Kidney (tissue), 14 donors: ENCODE data around the gene RHOT1. TPM values are rescaled to one million over a fixed set of nuclear protein-coding genes. Genes with fewer than 3 reads are reported as not detected.
"Not testable (repeated sequence)": the region's sequence is repeated elsewhere in the genome, so short reads cannot be mapped to it uniquely, and the experiment has no call there.

Source experiments
- DNase-seq, 5 donors: peaks; one replicate each; pipeline ENCODE4 v3.0.0-alpha.2; 2013 to 2020
- FAIRE-seq: peaks from 2 replicates; lab custom pipeline; 2012; peaks lifted over from hg19 to GRCh38; lab: Jason Lieb, UNC
- H3K27ac ChIP-seq, 2 donors: one replicate each; pipeline ENCODE4 v1.7.0; 2013; ENCODE audit warnings: low read depth in 2 of 2, low read length in 2 of 2, inconsistent platforms in 1 of 2
- H3K27me3 ChIP-seq: one replicate; pipeline ENCODE4 v1.7.1; 2013; ENCODE audit warnings: low read length, inconsistent platforms; ENCODE audit not compliant: control insufficient read depth, insufficient read depth
- H3K36me3 ChIP-seq, 3 donors: one replicate each; pipeline versions ENCODE4 v1.7.0 to v1.7.1; 2013; ENCODE audit warnings: low read length in 3 of 3, control low read depth in 1 of 3, inconsistent platforms in 1 of 3; ENCODE audit not compliant: insufficient read depth in 3 of 3, control insufficient read depth in 2 of 3
- H3K4me1 ChIP-seq, 3 donors: one replicate each; pipeline versions ENCODE4 v1.7.0 to v1.7.1; 2013; ENCODE audit warnings: low read length in 3 of 3, inconsistent platforms in 1 of 3, low read depth in 1 of 3; ENCODE audit not compliant: control insufficient read depth in 2 of 3, insufficient read depth in 2 of 3
- H3K4me3 ChIP-seq, 3 donors: one replicate each; pipeline versions ENCODE4 v1.7.0 to v1.8.1; 2013; ENCODE audit warnings: low read length in 3 of 3, control low read depth in 1 of 3, inconsistent platforms in 1 of 3
- H3K9ac ChIP-seq, 3 donors: one replicate each; pipeline versions ENCODE4 v1.7.0 to v1.7.1; 2013; ENCODE audit warnings: low read length in 3 of 3, control low read depth in 1 of 3, inconsistent platforms in 1 of 3
- H3K9me3 ChIP-seq, 3 donors: one replicate each; pipeline versions ENCODE4 v1.7.0 to v1.7.1; 2013; ENCODE audit warnings: low read length in 3 of 3, control low read depth in 1 of 3, inconsistent platforms in 1 of 3; ENCODE audit not compliant: control insufficient read depth in 2 of 3, insufficient read depth in 1 of 3
- intact Hi-C: fragments of 100-400 bp; cut with DNase I; formaldehyde crosslinking; loops from one replicate; pipeline ENCODE4 v1.11.1; 2022
- polyA plus RNA-seq: library from polyadenylated mRNA; stranded (reverse); fragments of 350-450 nt; fragmentation: Illumina TruSeq; extraction: RNeasy Lipid Tissue Mini Kit (QIAGEN cat#74804); gene quantifications from one replicate; pipeline ENCODE4 v1.2.3, GENCODE V29; 2014; ENCODE audit warnings: low read depth, low replicate concordance; ENCODE audit not compliant: insufficient read depth
- total RNA-seq: library from RNA; stranded (reverse); fragmentation: NEBNext Ultra II Directional; extraction: Animal tissue kit (Norgen Biotek cat#: 25700); gene quantifications from one replicate; pipeline ENCODE4 v1.2.1, GENCODE V29; 2021
- TF ChIP-seq, protein P1 (sequence below): IDR thresholded peaks from 3 replicates; pipeline ENCODE4 v1.5.1; 2012; ENCODE audit warnings: mild to moderate bottlenecking, moderate library complexity, borderline replicate concordance; ENCODE audit not compliant: insufficient read depth; ENCODE audit errors: extremely low read depth
- donor health status: control.
- donor health status: control.
- donor health status: control.
- donor health status: control.
- donor health status: control.
- donor health status: DM: yes; HTN: yes; CAD: no.
- donor health status: Normal renal cell carcinoma (clear cell type).

Gene RHOT1
- total and polyA plus RNA-seq, 2 donors from 2014 or later: 25.6 to 30.4 TPM

DNA sequence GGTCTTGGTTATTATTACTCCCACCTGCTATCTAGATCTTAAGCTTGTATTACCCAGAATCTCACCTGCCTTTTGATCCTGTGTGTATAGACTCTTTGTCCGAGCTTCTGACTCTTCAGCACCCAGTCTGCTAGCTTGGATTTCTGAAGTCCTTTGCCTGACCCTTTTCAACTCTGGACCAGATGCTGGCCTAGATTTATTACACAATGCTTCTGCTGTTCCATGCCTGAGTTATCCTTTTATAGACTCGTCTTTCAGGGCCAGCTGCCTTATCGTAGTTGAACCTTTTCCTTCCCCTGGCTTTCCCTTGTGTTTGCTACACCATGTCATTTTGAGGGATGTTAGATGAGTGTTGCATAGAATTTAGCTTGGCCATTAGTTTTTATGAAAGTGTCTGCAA, 32.6 kb downstream of the RHOT1 start:
- Histone ChIP-seq H3K9ac (no peak overlapping the region), H3K36me3 (peaks cover 6 to 19% (median 9%) of the 10 kb centered on the region in 3 donors), H3K4me3 (no peak overlapping the region), H3K9me3 (no peaks in the 10 kb centered on the region), H3K27ac (no peak overlapping the region), H3K4me1 (no peaks in the 10 kb centered on the region), H3K27me3 (no peaks in the 10 kb centered on the region)
- TF ChIP-seq, protein P1, sequence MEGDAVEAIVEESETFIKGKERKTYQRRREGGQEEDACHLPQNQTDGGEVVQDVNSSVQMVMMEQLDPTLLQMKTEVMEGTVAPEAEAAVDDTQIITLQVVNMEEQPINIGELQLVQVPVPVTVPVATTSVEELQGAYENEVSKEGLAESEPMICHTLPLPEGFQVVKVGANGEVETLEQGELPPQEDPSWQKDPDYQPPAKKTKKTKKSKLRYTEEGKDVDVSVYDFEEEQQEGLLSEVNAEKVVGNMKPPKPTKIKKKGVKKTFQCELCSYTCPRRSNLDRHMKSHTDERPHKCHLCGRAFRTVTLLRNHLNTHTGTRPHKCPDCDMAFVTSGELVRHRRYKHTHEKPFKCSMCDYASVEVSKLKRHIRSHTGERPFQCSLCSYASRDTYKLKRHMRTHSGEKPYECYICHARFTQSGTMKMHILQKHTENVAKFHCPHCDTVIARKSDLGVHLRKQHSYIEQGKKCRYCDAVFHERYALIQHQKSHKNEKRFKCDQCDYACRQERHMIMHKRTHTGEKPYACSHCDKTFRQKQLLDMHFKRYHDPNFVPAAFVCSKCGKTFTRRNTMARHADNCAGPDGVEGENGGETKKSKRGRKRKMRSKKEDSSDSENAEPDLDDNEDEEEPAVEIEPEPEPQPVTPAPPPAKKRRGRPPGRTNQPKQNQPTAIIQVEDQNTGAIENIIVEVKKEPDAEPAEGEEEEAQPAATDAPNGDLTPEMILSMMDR: no peak
- FAIRE-seq (no peak), DNase-seq (no peak)
- intact Hi-C loops: no loop called here

DNA sequence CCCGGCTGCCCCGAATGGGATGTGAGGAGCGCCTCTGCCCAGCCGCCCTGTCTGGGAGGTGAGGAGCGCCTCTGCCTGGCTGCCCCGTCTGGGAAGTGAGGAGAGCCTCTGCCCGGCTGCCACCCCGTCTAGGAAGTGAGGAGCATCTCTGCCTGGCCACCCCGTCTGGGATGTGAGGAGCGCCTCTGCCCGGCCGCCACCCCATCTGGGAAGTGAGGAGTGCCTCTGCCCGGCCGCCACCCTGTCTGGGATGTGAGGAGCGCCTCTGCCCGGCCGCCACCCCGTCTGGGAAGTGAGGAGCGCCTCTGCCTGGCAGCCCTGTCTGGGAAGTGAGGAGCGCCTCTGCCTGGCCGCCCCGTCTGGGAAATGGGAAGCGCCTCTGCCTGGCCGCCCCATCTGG, 36.4 kb downstream of the RHOT1 start:
- H3K27me3 ChIP-seq, H3K9me3 ChIP-seq, H3K4me1 ChIP-seq, H3K27ac ChIP-seq, FAIRE-seq, H3K9ac ChIP-seq, DNase-seq, H3K4me3 ChIP-seq, intact Hi-C loops: not testable (repeated sequence)
- peaks cover 6 to 18% (median 9%) of the 10 kb centered on the region in 3 donors for H3K36me3 ChIP-seq

DNA sequence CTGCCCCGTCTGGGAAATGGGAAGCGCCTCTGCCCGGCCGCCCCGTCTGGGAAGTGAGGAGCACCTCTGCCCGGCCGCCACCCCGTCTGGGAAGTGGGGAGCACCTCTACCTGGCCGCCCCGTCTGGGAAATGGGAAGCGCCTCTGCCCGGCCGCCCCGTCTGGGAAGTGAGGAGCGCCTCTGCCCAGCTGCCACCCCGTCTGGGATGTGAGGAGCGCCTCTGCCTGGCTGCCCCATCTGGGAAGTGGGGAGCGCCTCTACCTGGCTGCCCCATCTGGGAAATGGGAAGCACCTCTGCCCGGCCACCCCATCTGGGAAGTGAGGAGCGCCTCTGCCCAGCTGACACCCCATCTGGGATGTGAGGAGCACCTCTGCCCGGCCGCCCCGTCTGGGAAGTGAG, 36.8 kb downstream of the RHOT1 start:
- intact Hi-C loops, H3K9ac ChIP-seq, H3K4me3 ChIP-seq, H3K4me1 ChIP-seq, FAIRE-seq, H3K27ac ChIP-seq, H3K9me3 ChIP-seq, H3K27me3 ChIP-seq: not testable (repeated sequence)
- peak in 1 of 5 donors; percentile 57 for DNase-seq
- H3K36me3 ChIP-seq: peaks cover 6 to 14% (median 7%) of the 10 kb centered on the region in 3 donors

DNA sequence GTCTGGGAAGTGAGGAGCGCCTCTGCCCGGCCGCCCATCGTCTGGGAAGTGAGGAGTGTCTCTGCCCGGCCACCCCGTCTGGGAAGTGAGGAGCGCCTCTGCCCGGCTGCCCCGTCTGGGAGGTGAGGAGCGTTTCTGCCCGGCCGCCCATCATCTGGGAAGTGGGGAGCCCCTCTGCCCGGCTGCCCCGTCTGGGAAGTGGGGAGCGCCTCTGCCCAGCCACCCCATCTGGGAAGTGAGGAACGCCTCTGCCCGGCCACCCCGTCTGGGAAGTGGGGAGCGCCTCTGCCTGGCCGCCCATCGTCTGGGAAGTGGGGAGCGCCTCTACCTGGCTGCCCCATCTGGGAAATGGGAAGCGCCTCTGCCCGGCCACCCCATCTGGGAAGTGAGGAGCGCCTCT, 37.2 kb downstream of the RHOT1 start:
- H3K9ac ChIP-seq, H3K4me3 ChIP-seq, FAIRE-seq, H3K27me3 ChIP-seq, H3K9me3 ChIP-seq, DNase-seq, intact Hi-C loops, H3K4me1 ChIP-seq, H3K27ac ChIP-seq: not testable (repeated sequence)
- H3K36me3 ChIP-seq: peaks cover 5 to 14% (median 7%) of the 10 kb centered on the region in 3 donors

DNA sequence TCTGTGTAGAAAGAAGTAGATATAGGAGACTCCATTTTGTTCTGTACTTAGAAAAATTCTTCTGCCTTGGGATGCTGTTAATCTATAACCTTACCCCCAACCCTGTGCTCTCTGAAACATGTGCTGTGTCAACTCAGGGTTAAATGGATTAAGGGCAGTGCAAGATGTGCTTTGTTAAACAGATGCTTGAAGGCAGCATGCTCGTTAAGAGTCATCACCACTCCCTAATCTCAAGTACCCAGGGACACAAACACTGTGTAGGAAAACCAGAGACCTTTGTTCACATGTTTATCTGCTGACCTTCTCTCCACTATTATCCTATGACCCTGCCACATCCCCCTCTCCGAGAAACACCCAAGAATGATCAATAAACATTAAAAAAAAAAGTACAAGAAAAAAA, 38.0 kb downstream of the RHOT1 start:
- intact Hi-C loops, H3K27me3 ChIP-seq, H3K9ac ChIP-seq, H3K4me1 ChIP-seq, FAIRE-seq, H3K9me3 ChIP-seq, H3K27ac ChIP-seq, H3K4me3 ChIP-seq, DNase-seq: not testable (repeated sequence)
- peaks cover 0 to 12% (median 7%) of the 10 kb centered on the region in 3 donors for H3K36me3 ChIP-seq
